ENCODE results near the gene SLC47A1.
"Not testable (repeated sequence)": the region's sequence is repeated elsewhere in the genome, so short reads cannot be mapped to it uniquely, and the experiment has no call there.

Gene SLC47A1, protein sequence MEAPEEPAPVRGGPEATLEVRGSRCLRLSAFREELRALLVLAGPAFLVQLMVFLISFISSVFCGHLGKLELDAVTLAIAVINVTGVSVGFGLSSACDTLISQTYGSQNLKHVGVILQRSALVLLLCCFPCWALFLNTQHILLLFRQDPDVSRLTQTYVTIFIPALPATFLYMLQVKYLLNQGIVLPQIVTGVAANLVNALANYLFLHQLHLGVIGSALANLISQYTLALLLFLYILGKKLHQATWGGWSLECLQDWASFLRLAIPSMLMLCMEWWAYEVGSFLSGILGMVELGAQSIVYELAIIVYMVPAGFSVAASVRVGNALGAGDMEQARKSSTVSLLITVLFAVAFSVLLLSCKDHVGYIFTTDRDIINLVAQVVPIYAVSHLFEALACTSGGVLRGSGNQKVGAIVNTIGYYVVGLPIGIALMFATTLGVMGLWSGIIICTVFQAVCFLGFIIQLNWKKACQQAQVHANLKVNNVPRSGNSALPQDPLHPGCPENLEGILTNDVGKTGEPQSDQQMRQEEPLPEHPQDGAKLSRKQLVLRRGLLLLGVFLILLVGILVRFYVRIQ

DNA sequence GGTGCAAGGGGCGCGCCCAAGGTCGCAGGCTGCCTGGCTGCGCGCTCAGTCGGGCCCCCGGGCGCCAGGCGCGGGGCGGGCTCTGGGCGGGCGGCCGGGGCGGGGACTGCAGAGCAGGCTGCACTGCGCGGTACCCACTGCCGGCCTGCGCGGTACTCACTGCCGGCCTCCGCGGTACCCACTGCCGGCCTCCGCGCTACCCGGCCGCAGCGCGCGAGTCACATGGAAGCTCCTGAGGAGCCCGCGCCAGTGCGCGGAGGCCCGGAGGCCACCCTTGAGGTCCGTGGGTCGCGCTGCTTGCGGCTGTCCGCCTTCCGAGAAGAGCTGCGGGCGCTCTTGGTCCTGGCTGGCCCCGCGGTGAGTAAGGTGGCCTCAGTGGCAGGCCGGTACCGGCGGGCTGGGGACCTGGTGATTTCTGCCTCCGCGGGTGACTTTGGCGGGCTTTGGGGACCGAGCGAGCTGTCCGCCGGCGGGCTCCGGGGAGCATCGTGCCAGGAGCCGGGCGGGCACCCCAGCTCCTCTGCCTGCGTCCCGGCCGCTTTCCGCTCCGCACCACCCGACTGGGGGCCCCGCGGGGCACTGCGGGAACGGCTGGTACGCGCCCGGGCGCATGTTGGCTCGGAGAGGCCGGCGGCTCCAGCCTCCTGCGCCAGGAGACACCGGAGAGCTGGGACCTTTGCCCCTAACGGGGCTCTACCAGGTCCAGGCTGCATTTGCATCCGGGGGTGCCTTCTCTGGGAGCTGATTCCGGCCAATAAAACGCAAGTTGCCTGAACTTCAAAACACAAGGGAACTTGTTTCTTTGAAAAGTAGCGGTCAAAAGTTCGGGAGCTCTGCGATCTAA, at the start of gene SLC47A1:
Gene SLC47A1, plus strand, starts transcription at position 137 of the 844 bp plus-strand sequence. Its CDS starts 86 bp downstream, at position 223.
- DNase-seq (ENCODE audit: low read depth in 2 of 2), result no peak

DNA sequence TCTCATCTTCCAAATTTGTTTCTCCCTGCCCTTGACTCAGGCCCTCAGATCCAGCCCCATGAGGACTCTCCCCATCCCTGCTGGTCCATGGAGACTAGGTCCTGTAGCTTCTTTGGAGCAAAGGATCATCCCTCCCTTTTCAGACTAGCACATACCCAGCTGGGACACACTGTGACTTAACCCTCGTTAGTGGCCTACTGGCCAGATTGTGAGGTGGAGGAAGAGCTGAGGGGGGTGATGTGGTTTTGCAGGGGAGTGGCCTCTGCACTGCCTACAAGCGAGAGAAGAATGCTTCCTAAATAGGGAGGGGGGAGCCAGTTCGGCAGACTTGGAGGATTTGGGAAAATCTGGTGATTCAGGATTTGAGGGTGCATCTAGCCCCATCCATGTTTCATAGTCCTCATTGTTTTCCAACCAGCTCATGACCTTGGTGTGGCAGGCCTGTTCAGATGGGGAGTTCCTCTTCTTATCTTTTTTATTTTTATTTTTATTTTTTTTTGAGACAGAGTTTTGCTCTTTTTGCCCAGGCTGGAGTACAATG, 47.8 kb upstream of the SLC47A1 start:
- DNase-seq (ENCODE audit: low read depth in 2 of 2), result no peak

DNA sequence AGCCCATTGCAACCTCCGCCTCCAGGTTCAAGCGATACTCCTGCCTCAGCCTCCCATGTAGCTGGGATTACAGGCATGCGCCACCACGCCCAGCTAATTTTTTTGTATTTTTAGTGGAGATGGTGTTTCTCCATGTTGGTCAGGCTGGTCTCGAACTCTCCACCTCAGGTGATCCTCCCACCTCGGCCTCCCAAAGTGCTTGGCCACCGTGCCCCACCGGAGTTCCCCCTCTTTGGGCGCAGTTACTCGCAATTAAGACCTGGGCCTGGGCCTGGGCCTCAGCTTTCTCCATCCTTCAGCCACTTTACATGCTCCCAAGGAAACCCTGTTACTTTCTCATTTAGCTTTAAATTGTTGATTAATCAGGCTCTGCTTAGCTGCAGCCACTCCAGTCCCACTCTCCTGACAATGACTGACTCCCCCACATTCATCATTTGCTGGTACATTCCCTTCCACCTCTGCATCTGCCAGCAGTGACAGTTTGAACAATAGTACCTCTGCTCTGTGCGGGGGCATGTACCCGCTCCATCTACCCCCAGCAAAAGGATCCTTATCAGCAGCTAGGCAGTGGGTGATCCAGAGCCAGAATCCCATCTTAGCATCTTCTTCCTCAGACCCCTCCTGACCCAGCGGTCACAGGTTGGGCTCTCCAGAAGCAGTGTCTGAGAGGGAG, 47.2 kb upstream of the SLC47A1 start:
- DNase-seq (ENCODE audit: low read depth in 2 of 2), result no peak

DNA sequence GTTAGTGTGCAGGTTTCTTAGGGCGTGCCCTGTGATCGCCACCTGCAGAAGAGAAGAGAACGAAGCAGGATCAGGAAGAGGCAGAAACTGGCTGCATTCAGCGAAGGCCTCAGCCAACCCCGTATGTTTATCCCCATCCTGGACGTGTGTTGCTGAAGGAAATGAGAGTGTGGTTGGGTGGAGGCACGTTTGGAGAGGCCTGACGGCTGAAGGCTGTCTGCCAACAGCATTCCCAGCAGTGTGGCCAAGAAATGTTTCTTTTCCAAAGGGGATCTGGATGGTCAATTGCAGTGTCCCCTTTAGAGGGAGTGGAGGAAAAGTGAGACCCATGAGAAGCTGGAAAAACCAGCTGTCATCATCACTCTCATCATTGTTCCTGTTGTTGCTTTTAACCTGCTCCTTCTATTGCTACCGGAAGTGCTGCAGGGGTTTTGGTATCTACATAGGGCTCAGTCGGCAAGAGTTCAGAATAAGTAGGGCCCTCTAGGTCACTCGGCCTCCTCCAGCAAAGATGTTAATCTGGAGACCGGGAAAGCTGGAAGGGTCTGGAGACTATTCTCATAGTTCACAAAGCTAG, 46.5 kb upstream of the SLC47A1 start:
- DNase-seq (ENCODE audit: low read depth in 2 of 2), result no peak

DNA sequence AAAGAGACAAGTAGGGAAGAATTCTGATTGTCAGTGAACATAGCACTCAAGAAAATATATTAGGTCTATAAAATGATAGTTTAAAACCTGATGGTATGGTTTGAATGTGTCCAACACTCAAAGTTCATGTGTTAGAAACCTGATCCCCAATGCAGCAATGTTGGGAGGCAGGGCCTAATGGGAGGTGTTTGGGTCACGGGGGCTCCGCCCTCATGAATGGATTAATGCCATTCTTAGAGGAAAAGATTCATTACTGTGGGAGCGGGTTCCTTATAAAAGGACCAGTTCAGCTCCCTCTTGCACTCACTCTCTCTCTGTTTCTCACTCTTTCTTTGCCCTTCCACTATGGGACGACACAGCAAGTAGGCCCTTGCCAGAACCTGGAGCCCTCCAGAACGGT, 41.5 kb upstream of the SLC47A1 start:
- DNase-seq (ENCODE audit: low read depth in 2 of 2), result no peak

DNA sequence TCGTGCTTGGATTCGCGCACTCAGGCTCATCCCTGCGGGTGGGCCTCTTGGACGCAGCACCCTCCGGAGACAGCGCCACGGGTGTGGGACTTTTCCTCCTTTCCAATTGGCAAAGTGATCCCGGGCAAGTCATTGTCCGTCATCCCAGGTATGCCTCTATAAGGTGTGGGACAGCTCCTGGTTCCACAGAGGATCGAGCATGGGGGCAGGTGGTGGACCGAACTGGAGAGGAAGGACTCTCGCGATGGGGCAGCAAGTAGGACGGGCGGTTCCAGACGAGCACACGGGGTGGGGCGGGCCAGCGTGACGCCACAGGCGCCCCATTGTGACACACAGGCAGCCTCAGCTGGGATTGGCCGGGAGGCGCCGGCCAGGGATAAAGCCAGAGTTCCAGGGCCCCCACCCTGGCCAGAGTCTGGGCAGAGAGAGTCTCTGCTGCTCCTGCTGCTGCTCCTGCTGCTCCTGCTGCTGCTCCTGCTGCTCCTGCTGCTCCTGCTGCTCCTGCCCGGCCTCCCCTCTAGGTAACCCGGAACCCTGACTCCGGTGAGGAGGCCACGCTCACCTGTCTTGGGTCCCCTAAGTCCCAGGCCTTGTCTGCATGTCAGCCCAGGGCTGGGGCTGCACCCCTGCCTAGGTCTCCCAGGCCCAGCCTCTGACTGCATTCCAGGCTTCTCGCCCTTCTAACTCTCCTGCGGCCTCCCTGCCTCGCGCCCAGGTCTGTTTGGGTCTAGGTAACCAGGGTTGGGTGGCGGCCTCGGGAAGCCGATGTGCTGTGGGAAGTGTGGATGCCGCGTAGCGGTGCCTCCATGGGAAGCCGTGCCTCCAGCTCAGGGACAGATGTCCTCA, 38.5 kb upstream of the SLC47A1 start:
- DNase-seq (ENCODE audit: low read depth in 2 of 2), result no peak

DNA sequence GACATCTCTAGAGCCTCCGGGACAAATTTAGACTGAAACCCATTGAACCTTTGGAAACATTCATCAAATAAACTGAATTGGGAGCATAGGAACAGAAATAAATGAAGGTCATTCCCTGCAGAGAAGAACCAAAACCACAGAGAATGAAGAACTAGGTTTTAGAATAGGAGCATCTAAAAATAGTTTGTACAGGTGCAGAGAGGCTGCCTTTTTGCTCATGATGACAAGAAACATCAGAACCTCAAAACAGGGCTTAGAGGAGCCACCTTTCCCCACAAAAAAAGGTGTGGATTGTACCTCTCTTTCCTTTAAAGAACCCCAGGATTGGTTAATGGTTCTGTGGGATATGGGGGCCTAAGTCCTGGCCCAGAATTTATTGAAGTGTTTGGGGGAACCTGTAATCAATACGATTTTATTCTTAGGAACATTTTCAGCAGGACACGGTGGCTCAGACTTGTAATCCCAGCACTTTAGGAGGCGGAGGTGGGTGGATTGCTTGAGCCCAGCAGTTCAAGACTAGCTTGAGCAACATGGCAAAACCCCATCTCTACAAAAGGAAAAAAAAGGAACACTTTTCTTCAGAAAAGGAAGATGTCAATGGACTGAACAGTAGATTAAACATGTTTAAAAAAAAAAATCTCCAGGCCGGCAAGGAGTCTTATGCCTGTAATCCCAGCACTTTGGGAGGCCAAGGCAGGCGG, 37.7 kb upstream of the SLC47A1 start:
- no peak for DNase-seq (ENCODE audit: low read depth in 2 of 2)

DNA sequence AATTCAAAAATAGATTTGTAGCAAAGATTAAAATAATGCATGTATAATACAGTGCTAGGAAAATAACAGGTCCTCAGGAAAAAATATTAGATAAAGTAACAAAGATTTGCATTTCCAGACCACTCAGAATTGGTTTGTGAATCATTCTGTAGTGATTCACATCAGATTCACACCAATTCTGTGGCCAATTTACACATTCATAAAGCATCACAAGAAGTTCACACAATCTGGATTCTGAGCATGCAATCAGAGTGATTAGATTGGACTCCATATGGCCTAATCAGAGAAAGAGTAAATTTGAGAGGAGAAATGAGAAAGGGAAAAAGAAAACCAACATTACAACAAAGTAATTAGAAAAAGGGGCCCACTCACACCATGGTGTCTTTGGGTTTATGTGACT, 36.0 kb upstream of the SLC47A1 start:
- DNase-seq (ENCODE audit: low read depth in 2 of 2), result no peak

DNA sequence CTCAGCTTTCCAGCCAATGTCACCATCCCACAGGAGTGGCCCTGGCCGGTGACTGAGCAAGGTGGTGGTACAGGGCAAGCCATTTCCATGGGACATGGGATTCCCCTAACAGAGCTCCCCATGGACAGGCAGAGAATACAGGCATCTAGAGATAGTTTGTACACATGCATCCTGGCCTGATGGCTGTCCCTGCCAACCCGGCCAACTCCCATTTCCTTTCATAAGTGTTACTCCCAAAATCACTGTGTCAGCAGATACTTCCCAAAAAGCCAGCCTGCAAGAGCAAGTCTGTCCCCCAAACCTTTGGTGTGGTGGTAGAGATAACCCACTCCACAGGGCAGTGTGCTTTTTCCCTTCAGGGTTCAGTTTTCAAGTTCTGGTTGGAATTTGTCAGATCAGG, 32.4 kb upstream of the SLC47A1 start:
- DNase-seq (ENCODE audit: low read depth in 2 of 2), result no peak

DNA sequence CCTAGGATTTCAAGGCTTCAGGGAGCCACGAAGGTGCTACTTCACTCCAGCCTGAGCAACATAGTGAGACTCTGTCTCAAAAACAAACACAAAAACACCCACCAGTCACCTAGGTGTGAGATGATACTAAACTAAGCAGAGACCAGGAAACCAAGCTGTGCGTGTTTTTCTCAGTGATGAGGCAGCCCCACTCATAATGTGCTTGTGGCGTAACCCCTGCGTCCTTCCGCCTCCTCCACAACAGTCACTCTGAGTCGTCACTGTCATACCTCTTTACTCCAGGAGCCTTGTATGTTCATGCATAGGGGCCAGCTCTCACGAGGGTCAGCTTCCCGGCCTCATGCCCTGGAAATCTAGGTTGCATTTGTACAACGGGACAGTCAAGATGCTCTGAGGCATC, 31.1 kb upstream of the SLC47A1 start:
- DNase-seq (ENCODE audit: low read depth in 2 of 2), result peak; percentile 27 to 32

DNA sequence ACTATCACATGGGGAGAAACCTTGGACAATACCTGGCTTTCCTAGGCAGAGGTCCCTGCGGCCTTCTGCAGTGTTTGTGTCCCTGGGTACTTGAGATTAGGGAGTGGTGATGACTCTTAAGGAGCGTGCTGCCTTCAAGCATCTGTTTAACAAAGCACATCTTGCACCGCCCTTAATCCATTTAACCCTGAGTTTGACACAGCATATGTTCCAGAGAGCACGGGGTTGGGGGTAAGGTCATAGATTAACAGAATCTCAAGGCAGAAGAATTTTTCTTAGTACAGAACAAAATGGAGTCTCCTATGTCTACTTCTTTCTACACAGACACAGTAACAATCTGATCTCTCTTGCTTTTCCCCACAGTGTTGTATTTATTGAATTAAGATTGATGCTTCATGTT, 28.1 kb upstream of the SLC47A1 start:
- DNase-seq (ENCODE audit: low read depth in 2 of 2), result not testable (repeated sequence)

DNA sequence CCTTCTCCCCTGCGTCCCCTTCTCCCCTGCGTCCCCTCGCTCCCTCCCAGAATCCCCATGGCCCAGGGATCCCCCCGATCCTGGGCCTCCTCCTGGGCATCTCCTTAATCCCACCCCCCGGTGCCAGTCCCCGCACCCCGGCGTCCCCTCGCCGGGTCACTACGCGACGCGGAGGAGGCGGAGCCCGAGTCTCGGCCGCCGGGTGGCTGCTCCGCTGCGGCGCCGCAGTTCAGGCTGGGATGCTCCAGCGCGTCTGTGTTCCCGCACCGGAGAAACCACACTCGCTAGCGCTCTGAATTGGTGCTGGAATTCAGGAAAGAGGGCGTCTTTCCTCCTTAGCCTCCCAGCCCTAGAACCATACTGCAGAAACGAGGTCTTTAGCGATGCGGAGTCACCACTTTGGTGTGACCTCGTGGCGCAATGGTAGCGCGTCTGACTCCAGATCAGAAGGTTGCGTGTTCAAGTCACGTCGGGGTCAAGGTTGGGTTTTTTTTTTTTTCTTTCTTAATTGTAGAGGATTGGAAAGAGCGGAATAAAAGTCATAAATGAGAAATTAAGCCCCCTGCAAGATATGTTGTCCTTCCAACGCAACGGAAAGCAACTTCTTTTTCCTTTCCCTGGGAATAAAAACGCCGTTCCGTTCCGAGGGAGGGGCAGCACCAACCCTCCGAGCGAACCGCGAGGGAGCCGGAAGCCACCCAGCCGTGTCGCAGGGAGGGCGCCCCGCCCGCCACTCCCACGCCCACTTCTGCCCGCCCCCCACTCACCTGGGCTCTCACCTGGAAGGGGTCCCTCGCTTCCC, 25.7 kb upstream of the SLC47A1 start:
- DNase-seq (ENCODE audit: low read depth in 2 of 2), result peak; percentile 60 to 65

DNA sequence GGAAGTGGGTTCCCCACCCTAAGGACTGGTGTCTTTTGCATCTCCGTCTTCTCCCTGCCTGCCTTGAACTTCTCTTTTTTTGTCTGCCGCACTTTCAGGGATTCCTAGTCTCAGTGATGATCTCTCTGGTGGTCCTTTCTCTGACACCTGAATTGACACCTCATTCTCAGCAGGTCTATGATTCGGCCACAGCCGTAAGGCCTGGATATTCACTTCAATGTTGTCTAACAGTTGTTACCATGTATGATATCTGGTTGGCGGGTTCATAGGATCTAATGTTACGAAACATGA, 25.1 kb upstream of the SLC47A1 start:
- DNase-seq (ENCODE audit: low read depth in 2 of 2), result no peak

DNA sequence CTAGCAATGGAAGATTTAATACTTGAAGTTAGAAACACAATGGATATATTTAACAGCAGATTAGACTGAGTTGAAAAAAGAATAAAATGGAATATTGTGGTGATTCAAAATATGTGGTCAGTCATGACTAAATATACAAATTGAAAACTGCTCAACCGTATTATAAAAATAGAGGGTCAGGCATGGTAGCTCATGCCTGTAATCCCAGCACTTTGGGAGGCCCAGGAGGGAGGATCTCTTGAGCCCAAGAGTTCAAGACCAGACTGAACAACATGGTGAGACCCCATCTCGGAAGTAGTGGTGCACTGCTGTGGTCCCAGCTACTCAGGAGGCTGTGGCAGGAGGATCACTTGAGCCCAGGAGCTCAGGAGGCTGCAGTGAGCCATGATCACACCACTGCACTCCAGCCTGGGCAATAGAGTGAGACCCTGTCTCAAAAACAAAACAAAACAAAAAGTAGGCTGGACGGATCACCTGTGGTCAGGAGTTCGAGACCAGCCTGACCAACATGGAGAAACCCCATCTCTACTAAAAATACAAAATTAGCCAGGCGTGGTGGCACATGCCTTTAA, 24.3 kb upstream of the SLC47A1 start:
- DNase-seq (ENCODE audit: low read depth in 2 of 2), result not testable (repeated sequence)

DNA sequence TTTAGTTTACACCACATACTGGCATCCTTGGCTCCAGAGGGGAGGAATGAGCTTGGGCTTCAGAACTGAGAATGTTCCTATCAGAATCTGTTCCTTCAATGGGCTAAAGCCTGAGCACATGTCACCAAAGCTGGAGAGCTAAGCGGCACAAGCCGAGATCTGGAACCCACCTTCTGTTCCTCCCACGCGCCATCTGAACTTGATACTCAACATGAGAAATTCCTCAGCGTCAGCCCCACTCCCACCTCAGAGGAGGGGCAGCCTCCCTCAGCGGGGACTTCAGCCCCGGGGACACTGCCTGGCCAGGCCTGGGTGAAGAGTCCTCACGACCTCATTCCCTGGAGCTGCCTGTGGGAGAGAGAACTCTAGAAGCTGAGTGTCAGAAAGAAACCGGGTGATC, 22.8 kb upstream of the SLC47A1 start:
- DNase-seq (ENCODE audit: low read depth in 2 of 2), result no peak

DNA sequence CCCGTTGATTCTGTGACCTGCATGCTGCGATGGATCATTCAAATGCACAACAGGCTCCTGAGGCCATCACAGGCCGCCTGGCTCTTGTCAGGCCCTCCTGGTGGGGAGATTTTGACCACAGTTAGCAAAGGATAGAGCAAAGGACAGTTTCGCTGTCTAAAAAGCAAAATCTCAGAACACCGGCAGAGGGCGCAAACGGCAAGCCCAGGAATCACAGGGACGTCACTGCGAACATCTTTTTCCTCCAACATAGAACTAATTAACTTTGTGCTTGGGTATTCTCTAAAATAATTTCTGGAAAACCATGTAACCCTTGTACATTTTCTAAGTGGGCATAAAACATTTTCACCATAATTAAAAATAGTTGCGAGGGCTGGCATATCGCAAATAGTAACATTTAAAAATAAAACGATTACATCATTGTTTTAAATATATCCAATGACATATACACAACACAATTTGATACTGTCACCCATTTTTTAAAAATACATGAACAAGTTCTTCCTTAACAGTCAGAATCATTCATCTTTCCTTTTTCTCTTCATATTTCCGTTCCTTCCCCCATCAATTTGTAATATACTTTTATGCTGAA, 19.7 kb upstream of the SLC47A1 start:
- DNase-seq (ENCODE audit: low read depth in 2 of 2), result peak in 1 of 2 donors; percentile 51

DNA sequence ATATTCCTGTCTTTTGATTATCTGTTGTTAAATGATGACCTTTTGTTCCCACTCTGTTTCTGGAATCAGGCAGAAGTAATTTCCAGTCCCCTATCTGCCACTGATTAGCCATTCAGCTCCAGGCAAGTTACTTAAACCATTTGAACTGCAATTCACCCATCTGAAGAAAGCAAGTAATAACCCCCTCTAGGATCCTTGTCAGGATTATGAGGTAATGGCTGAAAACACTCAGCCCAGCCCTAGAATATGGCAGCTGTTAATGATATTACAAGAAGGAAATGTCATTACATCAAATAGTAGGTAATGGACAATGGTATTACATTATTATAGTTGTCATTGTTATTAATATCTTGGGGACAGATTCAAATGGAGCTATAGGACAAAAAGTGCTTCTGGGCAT, 16.0 kb upstream of the SLC47A1 start:
- no peak for DNase-seq (ENCODE audit: low read depth in 2 of 2)

All from stimulated activated CD4-positive, alpha-beta T cell treated with anti-CD3 and anti-CD28 coated beads, Interleukin-15, amount 100 ng/mL, for 48 hours (primary cell).